Raji (cell line): ENCODE data around the gene RHBDD2.

Source experiments
- POLR2A ChIP-seq: IDR thresholded peaks from 2 replicates; pipeline ENCODE4 v1.6.1; 2011; ENCODE audit warnings: low read depth, low read length, control low read depth; ENCODE audit not compliant: insufficient read depth

Gene RHBDD2

GRCh38 chr7:75887669-75888369 is 9.0 kb downstream of the RHBDD2 start:
- no peak for TF ChIP-seq POLR2A

DNA sequence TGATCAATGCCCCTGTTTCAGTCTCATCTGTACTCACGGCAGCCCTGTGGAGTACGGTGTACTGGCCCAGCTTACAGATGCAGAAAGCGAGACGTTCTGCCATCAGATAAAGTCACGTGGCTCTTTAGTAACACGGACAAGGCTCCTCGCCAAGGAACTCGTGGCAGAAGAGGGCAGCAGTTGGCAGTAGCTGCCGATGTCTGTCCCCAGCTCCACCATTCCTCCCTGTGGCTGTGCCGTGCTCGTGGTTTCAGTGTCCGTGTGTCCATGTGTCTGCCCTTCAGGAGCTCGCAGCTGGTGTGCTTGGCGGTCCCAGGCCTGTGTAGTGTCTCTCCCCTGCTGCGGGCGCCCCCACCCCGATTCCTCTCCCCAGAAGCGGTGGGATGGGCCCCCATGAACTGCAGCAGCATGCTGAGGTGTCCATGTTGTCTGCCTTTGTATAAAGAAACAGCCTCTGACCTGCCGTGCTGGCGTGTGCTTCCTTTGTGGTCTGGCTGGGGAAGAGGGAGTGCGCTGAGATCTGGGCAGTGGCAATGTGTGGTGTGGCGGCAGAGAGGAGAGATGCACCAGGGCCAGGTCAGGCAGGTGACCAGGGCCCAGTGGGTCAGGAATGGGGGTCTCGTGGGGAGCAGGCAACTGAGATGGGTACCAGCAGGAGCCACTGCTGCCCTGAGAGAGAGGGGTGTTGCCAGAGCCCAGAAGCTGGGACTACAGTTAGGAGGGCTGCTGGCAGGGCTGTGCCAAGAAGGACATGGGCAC is 9.8 kb downstream of the RHBDD2 start:
- no peak for TF ChIP-seq POLR2A

- no peak for TF ChIP-seq POLR2A
Measured at GRCh38 chr7:75889223-75889825, 10.5 kb downstream of the RHBDD2 start.

DNA sequence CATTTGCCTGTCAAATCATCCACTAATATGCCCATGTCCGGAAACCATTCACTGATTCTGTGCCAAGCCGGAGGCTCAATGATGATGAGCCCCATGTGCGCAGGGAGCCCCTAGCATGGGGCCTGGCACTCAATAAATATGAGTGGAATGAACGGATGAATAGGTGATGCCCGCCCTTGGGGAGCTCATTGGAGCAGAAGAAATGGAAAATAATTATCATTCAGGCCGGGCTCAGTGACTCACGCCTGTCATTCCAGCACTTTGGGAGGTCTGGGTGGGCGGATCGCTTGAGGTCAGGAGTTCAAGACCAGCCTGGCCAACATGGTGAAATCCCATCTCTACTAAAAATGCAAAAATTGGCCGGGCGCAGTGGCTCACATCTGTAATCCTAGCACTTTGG is 11.0 kb downstream of the RHBDD2 start:
- no peak for TF ChIP-seq POLR2A

- TF ChIP-seq POLR2A, result no peak
Measured at GRCh38 chr7:75891815-75892411, 13.1 kb downstream of the RHBDD2 start.

DNA sequence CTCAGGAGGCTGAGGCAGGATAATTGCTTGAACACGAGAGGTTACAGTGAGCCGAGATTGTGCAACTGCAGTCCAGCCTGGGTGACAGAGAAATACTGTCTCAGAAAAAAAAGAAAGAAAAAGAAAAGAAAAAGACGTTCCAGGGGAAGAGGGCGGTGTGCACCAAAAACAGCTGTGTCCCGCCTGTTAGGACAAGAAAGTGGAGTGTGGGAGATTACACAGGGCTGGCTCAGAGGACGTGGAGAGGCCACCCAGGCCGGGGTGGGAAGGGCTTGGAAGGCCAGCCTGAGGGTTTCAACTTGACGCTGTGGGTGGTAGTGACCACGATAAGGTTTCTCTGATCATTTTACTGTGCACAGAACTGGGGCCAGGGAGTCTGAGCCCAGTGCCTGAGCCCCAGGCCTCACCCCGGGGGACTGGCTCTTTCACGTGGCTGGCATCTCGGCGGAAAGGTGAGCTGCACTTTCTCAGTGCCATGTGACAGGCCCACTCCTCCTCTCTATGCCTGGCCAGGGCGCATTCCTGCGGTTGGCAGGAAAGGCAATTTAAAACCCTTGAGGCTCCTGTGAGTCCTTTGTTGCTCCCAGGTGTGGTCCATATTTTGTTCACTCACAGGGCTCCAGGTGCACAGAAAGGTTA is 13.9 kb downstream of the RHBDD2 start:
- TF ChIP-seq POLR2A, result no peak

GRCh38 chr7:75896803-75897327 is 18.0 kb downstream of the RHBDD2 start:
- no peak for TF ChIP-seq POLR2A

- no peak for TF ChIP-seq POLR2A
Measured at GRCh38 chr7:75900617-75901315, 21.9 kb downstream of the RHBDD2 start.

DNA sequence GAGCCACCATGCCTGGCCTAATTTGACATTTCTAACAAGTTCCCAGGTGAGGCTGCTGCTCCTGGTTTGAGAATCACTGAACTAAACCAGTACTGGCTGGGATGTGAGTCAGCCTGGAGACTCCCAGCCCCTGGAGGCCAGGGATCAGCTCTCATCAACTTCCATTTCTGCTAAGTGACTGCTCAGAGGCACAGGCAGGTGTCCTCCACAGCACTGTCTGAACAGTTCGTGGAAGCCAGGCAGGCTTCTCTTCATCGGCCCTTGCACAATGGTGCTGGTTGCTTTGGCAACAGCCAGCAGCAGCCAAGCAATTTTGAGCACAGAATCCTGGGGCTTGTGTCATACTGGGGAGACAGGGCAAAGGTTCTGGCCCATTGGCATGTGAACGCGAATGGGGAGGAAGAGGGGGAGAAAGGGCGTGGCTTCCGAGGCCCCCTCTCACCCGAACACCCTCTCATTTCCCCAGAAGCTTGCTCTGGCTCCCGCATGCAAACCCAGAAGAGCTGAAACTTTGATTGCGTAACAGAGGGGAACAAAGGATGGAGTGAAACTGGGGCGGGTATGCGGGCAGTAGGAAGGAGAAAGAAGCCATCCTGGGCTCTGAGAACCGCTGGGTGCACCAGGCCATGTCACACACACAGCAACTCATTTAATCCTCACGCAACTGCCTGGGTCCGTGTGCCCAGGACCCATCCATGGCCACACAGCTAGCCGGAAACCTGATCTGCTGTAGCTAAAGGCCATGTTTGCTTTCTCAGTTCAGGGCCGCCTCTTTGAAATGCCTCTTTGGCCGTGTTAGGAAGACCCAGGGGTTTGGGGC is 27.2 kb downstream of the RHBDD2 start:
- no peak for TF ChIP-seq POLR2A

- no peak for TF ChIP-seq POLR2A
Measured at GRCh38 chr7:75906991-75907667, 28.3 kb downstream of the RHBDD2 start.

- TF ChIP-seq POLR2A, result no peak
Measured at GRCh38 chr7:75909521-75910132, 30.8 kb downstream of the RHBDD2 start.

DNA sequence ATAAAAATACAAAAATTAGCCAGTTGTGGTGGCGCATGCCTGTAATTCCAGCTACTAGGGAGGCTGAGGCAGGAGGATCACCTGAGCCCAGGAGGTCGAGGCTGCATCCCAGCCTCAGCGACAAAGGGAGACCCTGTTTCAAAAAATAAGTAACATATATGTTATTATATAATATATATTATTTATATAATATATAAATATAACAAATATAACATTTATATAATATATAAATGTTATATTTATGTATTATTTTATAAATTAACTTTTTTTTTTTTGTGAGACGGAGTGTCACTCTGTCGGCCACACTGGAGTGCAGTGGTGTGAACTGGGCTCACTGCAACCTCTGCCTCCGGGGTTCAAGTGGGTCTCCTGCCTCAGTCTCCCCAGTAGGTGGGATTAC is 34.6 kb downstream of the RHBDD2 start:
- TF ChIP-seq POLR2A, result no peak

DNA sequence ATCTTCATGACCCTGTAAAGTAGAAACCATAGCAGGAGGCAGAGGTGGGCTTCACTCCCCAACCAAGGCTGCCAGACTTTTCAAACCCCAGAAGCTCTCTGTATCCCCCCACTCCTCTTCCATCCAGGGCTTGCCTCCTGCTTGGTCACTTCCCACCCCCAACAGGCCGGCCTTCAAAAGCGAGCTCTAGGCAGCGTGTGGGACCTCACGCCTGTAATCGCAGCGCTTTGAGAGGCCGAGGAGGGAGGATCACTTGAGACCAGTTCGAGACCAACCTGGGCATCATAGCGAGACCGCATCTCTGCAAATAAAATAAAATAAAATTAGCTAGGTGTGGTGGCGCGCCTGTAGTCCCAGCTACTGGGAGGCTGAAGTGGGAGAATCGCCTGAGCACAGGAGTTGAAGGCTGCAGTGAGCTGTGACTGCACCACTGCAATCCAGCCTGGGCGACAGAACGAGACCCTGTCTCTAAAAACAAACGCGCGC is 35.4 kb downstream of the RHBDD2 start:
- no peak for TF ChIP-seq POLR2A
